ENCODE data around the gene S1PR1. TPM values are rescaled to one million over a fixed set of nuclear protein-coding genes. Genes with fewer than 3 reads are reported as not detected.

Gene S1PR1
- total RNA-seq, 4 donors from 2014 or later = 28.8 to 54.3 (median 47.5) TPM

GRCh38 chr1:101278845-101279244 lies 42.0 kb downstream of the S1PR1 start:
- intact Hi-C loops (cut with DNase I; ENCODE audit: low total_unique reads) = no loop called here
- in situ Hi-C loops (cut with MboI; ENCODE audit: low sequenced_read_pairs in 4 of 4) = no loop called here

GRCh38 chr1:101280049-101280592 lies 43.3 kb downstream of the S1PR1 start:
- no peak for ATAC-seq
- intact Hi-C loops (cut with DNase I; ENCODE audit: low total_unique reads) = loop anchor here (10.0 kb wide), 1 partner anchor 245 kb away; no protein-coding TSS in a partner anchor

More at GRCh38 chr1:101278845-101279244, 42.0 kb downstream of the S1PR1 start:
- Histone ChIP-seq H3K27ac (no peak overlapping the region), H3K27me3 (peaks cover 0 to 3% (median 0%) of the 10 kb centered on the region in 3 donors), H3K4me3 (no peak overlapping the region), H3K4me1 (no peaks in the 10 kb centered on the region), H3K36me3 (no peaks in the 10 kb centered on the region), H3K9me3 (no peaks in the 10 kb centered on the region)
- no peak for TF ChIP-seq POLR2A (IDR thresholded peaks at IDR 0.05)
- no peak for TF ChIP-seq CTCF (IDR thresholded peaks at IDR 0.05 in 4 of 5, conservative IDR thresholded peaks at IDR 0.05 in 1 of 5)
- no peak for DNase-seq
- ATAC-seq = no peak

GRCh38 chr1:101280942-101281654 lies 44.3 kb downstream of the S1PR1 start:
- Histone ChIP-seq H3K4me3 (no peak overlapping the region), H3K4me1 (no peaks in the 10 kb centered on the region), H3K27ac (no peak overlapping the region), H3K36me3 (no peaks in the 10 kb centered on the region), H3K27me3 (no peaks in the 10 kb centered on the region), H3K9me3 (no peaks in the 10 kb centered on the region)
- no peak for ATAC-seq
- intact Hi-C loops (cut with DNase I; ENCODE audit: low total_unique reads) (loop anchor here (10.0 kb wide), 1 partner anchor 246 kb away; no protein-coding TSS in a partner anchor), in situ Hi-C loops (cut with MboI; ENCODE audit: low sequenced_read_pairs in 4 of 4) (no loop called here)
- no peak for DNase-seq
- TF ChIP-seq POLR2A (IDR thresholded peaks at IDR 0.05) (no peak), CTCF (IDR thresholded peaks at IDR 0.05 in 4 of 5, conservative IDR thresholded peaks at IDR 0.05 in 1 of 5) (no peak)

More at GRCh38 chr1:101280049-101280592, 43.3 kb downstream of the S1PR1 start:
- TF ChIP-seq POLR2A (IDR thresholded peaks at IDR 0.05) (no peak), CTCF (IDR thresholded peaks at IDR 0.05 in 4 of 5, conservative IDR thresholded peaks at IDR 0.05 in 1 of 5) (no peak)
- Histone ChIP-seq H3K4me1 (no peaks in the 10 kb centered on the region), H3K27me3 (no peaks in the 10 kb centered on the region), H3K27ac (no peak overlapping the region), H3K36me3 (no peaks in the 10 kb centered on the region), H3K9me3 (no peaks in the 10 kb centered on the region), H3K4me3 (no peak overlapping the region)
- in situ Hi-C loops (cut with MboI; ENCODE audit: low sequenced_read_pairs in 4 of 4) = no loop called here
- DNase-seq = no peak

- no peaks in the 10 kb centered on the region for H3K9me3 ChIP-seq
- intact Hi-C loops (cut with DNase I; ENCODE audit: low total_unique reads) = loop anchor here (10.0 kb wide), 1 partner anchor 247 kb away; no protein-coding TSS in a partner anchor
- H3K4me3 ChIP-seq = no peak overlapping the region
- ATAC-seq = no peak
- H3K27me3 ChIP-seq = no peaks in the 10 kb centered on the region
- DNase-seq = no peak
- TF ChIP-seq CTCF (IDR thresholded peaks at IDR 0.05 in 4 of 5, conservative IDR thresholded peaks at IDR 0.05 in 1 of 5) (no peak), POLR2A (IDR thresholded peaks at IDR 0.05) (no peak)
- no peaks in the 10 kb centered on the region for H3K4me1 ChIP-seq
- no peak overlapping the region for H3K27ac ChIP-seq
- in situ Hi-C loops (cut with MboI; ENCODE audit: low sequenced_read_pairs in 4 of 4) = no loop called here
- no peaks in the 10 kb centered on the region for H3K36me3 ChIP-seq
Measured at GRCh38 chr1:101281751-101282150, 44.9 kb downstream of the S1PR1 start.

Measured in gastrocnemius medialis (tissue), 4 donors.